Esophagus muscularis mucosa (tissue), 4 donors: ENCODE measurements around the gene CD72. TPM values are rescaled to one million over a fixed set of nuclear protein-coding genes. Genes with fewer than 3 reads are reported as not detected.

Experiments used
- DNase-seq: peaks from one replicate; pipeline ENCODE4 v3.0.0-alpha.2; 2017; ENCODE audit errors: extremely low spot score
- H3K27ac ChIP-seq, 4 donors: fragments of 200-600 bp; sonication (generic); replicated peaks in 1 of 4; 1 replicate in 3 of 4; 2 replicates in 1 of 4; pipeline ENCODE4 v1.5.1; 2016 to 2019; ENCODE audit warnings: mild to moderate bottlenecking in 1 of 4
- H3K27me3 ChIP-seq, 4 donors: fragments of 200-600 bp; sonication (generic); one replicate each; pipeline versions ENCODE4 v1.5.1 to v1.6.0; 2016 to 2019
- H3K36me3 ChIP-seq, 4 donors: fragments of 200-600 bp; sonication (generic); one replicate each; pipeline ENCODE4 v1.5.1; 2016 to 2019
- H3K4me1 ChIP-seq, 4 donors: fragments of 200-600 bp; sonication (generic); one replicate each; pipeline ENCODE4 v1.5.1; 2016 to 2019
- H3K4me3 ChIP-seq, 4 donors: fragments of 200-600 bp; sonication (generic); 1 replicate in 2 of 4; 2 replicates in 2 of 4; pipeline ENCODE4 v1.5.1; 2016 to 2019; ENCODE audit warnings: mild to moderate bottlenecking in 4 of 4, moderate library complexity in 1 of 4
- H3K9me3 ChIP-seq, 4 donors: fragments of 200-600 bp; sonication (generic); 1 replicate in 3 of 4; 2 replicates in 1 of 4; pipeline ENCODE4 v1.5.1; 2016 to 2019
- EP300 ChIP-seq: sonication (generic); formaldehyde crosslinking; IDR thresholded peaks from one replicate; pipeline ENCODE4 v1.6.1; 2017; ENCODE audit warnings: antibody characterized with exemption
- POLR2A ChIP-seq: fragments of 450-650 bp; IDR thresholded peaks from one replicate; pipeline ENCODE4 v1.6.1; 2017; ENCODE audit warnings: antibody characterized with exemption, moderate library complexity, mild to moderate bottlenecking, low read depth
- POLR2AphosphoS5 ChIP-seq, 2 donors: sonication (generic); formaldehyde crosslinking; IDR thresholded peaks; one replicate each; pipeline ENCODE4 v1.6.1; 2017; ENCODE audit warnings: antibody characterized with exemption in 2 of 2
- WGBS: methylation state at CpG from one replicate; pipeline ENCODE4 v1.1.5; 2018; 5-methylcytosine and 5-hydroxymethylcytosine counted together
- intact Hi-C: fragments of 100-400 bp; cut with DNase I; formaldehyde crosslinking; loops from one replicate; pipeline ENCODE4 v1.15.1; 2023
- total RNA-seq, 4 donors: library from RNA; depleted of rRNA; stranded (reverse); fragments of >200 nt; gene quantifications; one replicate each; pipeline versions ENCODE4 v1.1.0 to v1.2.1, GENCODE V29; 2016
- TF ChIP-seq, protein P1 (sequence below), 3 experiments: fragments of 200-600 bp in 2 of 3; fragments of 450-650 bp in 1 of 3; sonication (generic) in 2 of 3; IDR thresholded peaks; one replicate each; pipeline ENCODE4 v1.5.1; 2017 to 2019; ENCODE audit warnings: antibody characterized with exemption in 3 of 3, mild to moderate bottlenecking in 2 of 3, moderate library complexity in 1 of 3

CD72 gene
- total RNA-seq, 4 donors from 2014 or later = 1.4 to 2.2 TPM; not detected in 2

DNA sequence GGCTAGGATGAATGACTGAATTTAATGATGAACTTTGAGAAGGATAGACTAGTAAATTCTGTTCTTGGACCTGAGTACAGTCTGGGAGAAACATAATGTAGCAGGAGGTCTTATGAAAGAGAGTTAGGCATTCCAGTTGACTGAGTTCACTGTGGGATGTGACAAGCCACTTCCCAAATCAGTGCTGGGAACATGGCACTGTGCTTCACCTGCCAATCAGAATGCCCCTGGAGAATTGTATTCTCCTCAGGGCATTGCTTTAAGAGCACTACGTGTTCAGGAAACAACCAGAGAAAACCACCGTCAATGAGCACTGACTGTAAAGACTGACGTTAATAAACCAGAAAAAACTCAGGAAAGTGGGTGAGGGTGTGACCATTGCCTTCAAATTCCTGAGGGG, 41.1 kb upstream of the CD72 start:
- Histone ChIP-seq H3K27ac (peak overlapping the region; percentile 95 to 99 (median 98)), H3K27me3 (no peaks in the 10 kb centered on the region), H3K4me1 (peaks cover 44 to 71% (median 68%) of the 10 kb centered on the region in 4 donors), H3K4me3 (peak overlapping the region; percentile 68 to 97 (median 82)), H3K9me3 (no peaks in the 10 kb centered on the region), H3K36me3 (peaks cover 0 to 20% (median 9%) of the 10 kb centered on the region in 4 donors)
- TF ChIP-seq, protein P1, sequence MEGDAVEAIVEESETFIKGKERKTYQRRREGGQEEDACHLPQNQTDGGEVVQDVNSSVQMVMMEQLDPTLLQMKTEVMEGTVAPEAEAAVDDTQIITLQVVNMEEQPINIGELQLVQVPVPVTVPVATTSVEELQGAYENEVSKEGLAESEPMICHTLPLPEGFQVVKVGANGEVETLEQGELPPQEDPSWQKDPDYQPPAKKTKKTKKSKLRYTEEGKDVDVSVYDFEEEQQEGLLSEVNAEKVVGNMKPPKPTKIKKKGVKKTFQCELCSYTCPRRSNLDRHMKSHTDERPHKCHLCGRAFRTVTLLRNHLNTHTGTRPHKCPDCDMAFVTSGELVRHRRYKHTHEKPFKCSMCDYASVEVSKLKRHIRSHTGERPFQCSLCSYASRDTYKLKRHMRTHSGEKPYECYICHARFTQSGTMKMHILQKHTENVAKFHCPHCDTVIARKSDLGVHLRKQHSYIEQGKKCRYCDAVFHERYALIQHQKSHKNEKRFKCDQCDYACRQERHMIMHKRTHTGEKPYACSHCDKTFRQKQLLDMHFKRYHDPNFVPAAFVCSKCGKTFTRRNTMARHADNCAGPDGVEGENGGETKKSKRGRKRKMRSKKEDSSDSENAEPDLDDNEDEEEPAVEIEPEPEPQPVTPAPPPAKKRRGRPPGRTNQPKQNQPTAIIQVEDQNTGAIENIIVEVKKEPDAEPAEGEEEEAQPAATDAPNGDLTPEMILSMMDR (IDR thresholded peaks at IDR 0.05) = no peak
- peak in 1 of 2 donors; percentile 89 for TF ChIP-seq POLR2AphosphoS5 (IDR thresholded peaks at IDR 0.05)
- no peak for TF ChIP-seq POLR2A
- TF ChIP-seq EP300 = peak; percentile 93
- no peak for DNase-seq
- intact Hi-C loops = loop anchor here (2.0 kb wide), 2 partner anchors 31 to 69 kb away; no protein-coding TSS in a partner anchor
- WGBS = 47% methylated on average over 3 of the region's 3 CpGs

DNA sequence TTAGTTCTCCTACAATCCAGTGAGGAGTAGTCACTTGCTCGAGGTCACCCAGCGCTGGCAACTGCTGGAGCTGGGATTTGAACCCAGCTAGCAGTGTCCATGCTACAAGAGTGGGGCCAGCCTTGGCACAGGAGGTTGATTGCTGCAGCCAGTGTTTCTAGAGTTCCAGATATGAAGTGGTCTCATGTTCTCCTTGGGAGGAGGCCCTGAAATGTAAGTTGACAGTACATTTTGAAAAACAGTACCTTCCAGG, 40.7 kb upstream of the CD72 start:
- H3K27me3 ChIP-seq = no peaks in the 10 kb centered on the region
- H3K36me3 ChIP-seq = peaks cover 0 to 20% (median 9%) of the 10 kb centered on the region in 4 donors
- TF ChIP-seq, protein P1 (IDR thresholded peaks at IDR 0.05) = no peak
- no peak for TF ChIP-seq POLR2A
- TF ChIP-seq EP300 = no peak
- DNase-seq = no peak
- no peaks in the 10 kb centered on the region for H3K9me3 ChIP-seq
- peaks cover 43 to 66% (median 64%) of the 10 kb centered on the region in 4 donors for H3K4me1 ChIP-seq
- peak overlapping the region; percentile 68 to 97 (median 82) for H3K4me3 ChIP-seq
- 0% methylated on average over 2 of the region's 2 CpGs for WGBS
- intact Hi-C loops = loop anchor here (2.0 kb wide), 2 partner anchors 32 to 70 kb away; no protein-coding TSS in a partner anchor
- H3K27ac ChIP-seq = peak overlapping the region; percentile 95 to 99 (median 98)

- Histone ChIP-seq H3K36me3 (peaks cover 0 to 20% (median 9%) of the 10 kb centered on the region in 4 donors), H3K9me3 (no peaks in the 10 kb centered on the region), H3K4me1 (peaks cover 43 to 61% (median 58%) of the 10 kb centered on the region in 4 donors), H3K27me3 (no peaks in the 10 kb centered on the region), H3K27ac (peak within 1 kb of the TSS; percentile 95 to 99 (median 98)), H3K4me3 (peak within 1 kb of the TSS; percentile 68 to 97 (median 82))
- DNase-seq = no peak
- WGBS = 0% methylated on average over 9 of the region's 67 CpGs
- peak; percentile 95 for TF ChIP-seq POLR2A
- no peak for TF ChIP-seq EP300
- TF ChIP-seq, protein P1 (IDR thresholded peaks at IDR 0.05) = peak in 2 of 3 experiments; percentile 38 to 50
- peak in 1 of 2 donors; percentile 79 for TF ChIP-seq POLR2AphosphoS5 (IDR thresholded peaks at IDR 0.05)
- intact Hi-C loops = loop anchor here (2.0 kb wide), 2 partner anchors 32 to 70 kb away; no protein-coding TSS in a partner anchor
These were observed 40.1 kb upstream of the CD72 start, which contains the start of gene CCDC107 for GRCh38 chr9:35658137-35658967. Gene CCDC107 (plus strand): TSS chr9:35658292. CDS start chr9:35658380, 88 bp downstream.

DNA sequence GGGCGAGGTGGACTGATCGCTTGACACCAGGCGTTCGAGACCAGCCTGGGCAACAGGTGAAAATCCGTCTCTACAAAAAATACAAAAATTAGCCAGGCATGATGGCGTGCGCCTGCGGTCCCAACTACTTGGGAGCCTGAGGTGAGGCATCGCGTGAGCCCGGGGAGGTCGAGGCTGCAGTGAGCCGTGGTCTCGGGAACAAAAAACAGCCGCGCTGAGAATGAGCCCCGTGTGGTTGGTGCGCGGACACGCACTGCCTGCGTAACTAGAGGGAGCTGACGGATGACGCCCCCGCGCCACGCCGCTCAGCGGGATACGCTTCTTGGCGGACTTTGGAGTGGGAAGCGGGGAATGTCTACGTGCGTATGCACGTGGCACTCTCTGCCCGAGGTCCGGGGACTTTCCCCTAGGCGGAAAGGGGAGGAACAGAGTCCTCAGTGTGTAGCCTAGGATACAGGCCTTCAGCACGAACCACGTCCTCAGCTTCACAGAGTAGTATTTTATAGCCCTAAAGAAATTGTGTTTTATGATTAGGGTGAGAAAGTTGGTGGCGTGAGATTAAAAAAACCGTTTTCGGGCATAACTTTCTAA, 39.4 kb upstream of the CD72 start, which contains the start of gene RMRP:
RMRP (minus strand) TSS at position 474 of the 591 bp plus-strand sequence.
- intact Hi-C loops = loop anchor here (2.0 kb wide), 2 partner anchors 33 to 71 kb away; no protein-coding TSS in a partner anchor
- peak; percentile 99 for DNase-seq
- Histone ChIP-seq H3K4me3 (peak within 1 kb of the TSS; percentile 68 to 97 (median 82)), H3K4me1 (peaks cover 43 to 54% (median 51%) of the 10 kb centered on the region in 4 donors), H3K27ac (peak within 1 kb of the TSS; percentile 95 to 99 (median 98)), H3K9me3 (no peaks in the 10 kb centered on the region), H3K36me3 (peaks cover 0 to 20% (median 9%) of the 10 kb centered on the region in 4 donors), H3K27me3 (no peaks in the 10 kb centered on the region)
- TF ChIP-seq EP300 (peak; percentile 97), POLR2A (peak; percentile 58), POLR2AphosphoS5 (IDR thresholded peaks at IDR 0.05) (peak in 1 of 2 donors; percentile 99)
- TF ChIP-seq, protein P1 (IDR thresholded peaks at IDR 0.05) = peak in 2 of 3 experiments; percentile 41 to 53
- WGBS = 0% methylated on average over 24 of the region's 42 CpGs
